Forelimb muscle (tissue), 1 donor: Measurements from ENCODE around the gene PRIMPOL. TPM values are rescaled to one million over a fixed set of nuclear protein-coding genes. Genes with fewer than 3 reads are reported as not detected.
"Not testable (repeated sequence)": the region's sequence is repeated elsewhere in the genome, so short reads cannot be mapped to it uniquely, and the experiment has no call there.

Source experiments
- DNase-seq: peaks from one replicate; pipeline ENCODE4 v3.0.0-alpha.2; 2013; ENCODE audit warnings: low read depth
- polyA plus RNA-seq: library from polyadenylated mRNA; unstranded; fragments of 120-200 nt; gene quantifications from one replicate; pipeline ENCODE4 v1.2.1, GENCODE V29; 2013; ENCODE audit not compliant: insufficient read length

PRIMPOL gene
- polyA plus RNA-seq, 1 donor = 31.6 TPM

GRCh38 chr4:184636897-184637296 lies 12.6 kb upstream of the PRIMPOL start:
- no peak for DNase-seq

- DNase-seq = no peak
Observed at GRCh38 chr4:184641022-184641421, 8.5 kb upstream of the PRIMPOL start.

DNA sequence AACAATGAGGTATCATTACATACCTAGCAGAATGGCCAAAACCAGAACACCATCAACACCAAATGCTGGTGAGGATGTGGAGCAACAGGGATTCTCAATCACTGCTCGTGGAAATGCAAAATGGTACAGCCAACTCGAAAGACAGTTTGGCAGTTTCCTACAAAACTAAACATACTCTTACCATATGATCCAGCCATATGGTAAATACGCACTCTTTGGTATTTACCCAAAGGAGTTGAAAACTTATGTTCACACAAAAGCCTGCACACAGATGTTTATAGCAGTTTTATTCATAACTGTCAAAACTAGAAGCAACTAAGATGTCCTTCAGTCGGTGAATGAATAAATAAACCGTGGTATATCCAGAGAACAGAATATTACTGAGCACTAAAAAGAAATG lies 8.1 kb upstream of the PRIMPOL start:
- no peak for DNase-seq

DNA sequence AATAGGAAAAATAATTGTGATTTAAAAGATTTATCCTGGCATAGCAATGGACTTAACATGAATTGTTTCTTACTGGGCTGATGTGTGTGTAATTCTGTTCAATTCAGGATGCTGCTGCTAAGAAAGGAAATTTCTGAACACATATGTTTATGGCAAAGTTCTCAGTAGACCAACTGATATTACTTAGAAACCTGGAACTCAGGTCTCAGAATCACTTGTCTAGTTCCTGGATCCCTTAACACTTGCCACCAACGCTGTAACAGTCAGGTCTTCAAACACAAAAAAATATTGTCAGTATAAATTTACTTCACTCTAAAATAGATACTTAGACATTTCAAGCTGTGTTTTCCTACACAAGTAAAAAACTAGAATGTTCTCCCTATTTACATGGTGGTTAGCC lies 5.8 kb upstream of the PRIMPOL start:
- DNase-seq = no peak

DNA sequence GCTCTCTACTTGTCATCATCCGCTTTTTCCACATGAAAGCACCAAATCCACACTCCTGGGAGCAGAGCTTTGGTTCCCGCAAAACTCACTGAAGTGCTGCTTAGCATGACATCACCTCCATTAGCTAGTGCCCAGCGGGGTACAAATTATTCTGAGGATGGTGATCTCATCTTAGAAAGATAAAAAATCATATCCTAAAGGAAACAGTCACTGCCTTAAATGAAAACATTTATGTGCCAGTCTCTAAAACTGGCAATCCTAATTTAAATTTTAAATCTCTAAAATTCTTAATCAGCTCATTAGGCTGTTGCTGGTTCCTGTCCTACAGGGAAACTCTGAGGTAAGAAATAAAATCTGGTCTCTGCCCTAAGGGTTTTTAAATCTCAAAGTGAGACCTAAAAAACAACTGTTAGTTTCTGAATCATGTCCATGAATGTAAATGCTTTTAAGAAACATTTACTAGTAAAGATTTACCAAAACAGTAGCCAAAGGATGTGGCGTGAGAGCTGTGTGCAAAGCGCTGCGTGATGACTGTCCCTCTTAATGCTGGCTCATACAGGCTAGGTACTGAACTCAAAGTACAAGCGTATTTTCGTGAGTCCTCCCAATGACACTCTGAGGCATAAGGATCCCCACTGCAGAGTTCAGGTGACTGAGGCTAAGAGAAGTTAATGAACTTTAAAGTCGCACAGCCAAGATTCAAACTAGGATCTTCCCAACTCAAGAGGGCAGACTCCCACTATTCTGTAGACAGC lies 4.8 kb upstream of the PRIMPOL start:
- DNase-seq = no peak

GRCh38 chr4:184645904-184646610 lies 3.5 kb upstream of the PRIMPOL start:
- no peak for DNase-seq

DNA sequence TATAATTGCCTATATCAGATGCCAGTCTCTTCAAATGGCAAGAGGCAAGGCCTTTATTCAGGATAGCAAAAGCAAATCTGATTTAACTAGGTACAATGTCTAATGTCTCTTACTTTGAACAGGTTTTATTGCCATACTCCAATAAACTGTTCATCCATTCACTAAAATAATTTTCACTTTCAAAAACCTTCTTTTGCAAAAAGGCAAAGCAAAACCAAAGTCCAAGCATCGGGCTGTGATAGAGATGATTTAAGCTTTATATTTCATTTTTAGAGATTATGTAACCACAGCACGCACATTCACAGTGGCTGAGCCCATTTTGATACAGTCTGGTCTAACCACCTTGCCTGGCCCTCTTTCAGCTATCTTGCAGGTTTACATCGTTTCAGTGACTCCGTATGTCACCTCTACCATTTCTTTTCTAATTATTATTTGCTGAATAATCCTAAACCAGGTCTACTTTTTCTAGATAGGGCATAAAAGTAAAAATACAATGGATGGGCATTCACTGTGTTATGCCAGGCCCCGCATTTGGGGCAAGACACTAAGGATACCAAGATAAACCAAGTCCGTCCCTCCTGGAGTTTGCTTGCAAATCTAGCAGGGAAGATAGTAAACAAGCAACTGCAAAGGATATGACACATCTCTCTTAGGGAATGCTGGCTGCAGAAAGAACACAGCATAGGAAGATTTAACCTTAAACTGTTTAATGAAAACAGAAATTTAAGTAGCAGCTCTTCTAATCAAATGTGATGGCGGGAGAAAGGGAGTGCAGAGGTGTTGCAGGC lies 2.1 kb upstream of the PRIMPOL start:
- no peak for DNase-seq

GRCh38 chr4:184648054-184648312 lies 1.6 kb upstream of the PRIMPOL start:
- DNase-seq = no peak

GRCh38 chr4:184648313-184649025 lies 1.1 kb upstream of the PRIMPOL start:
- DNase-seq = no peak

DNA sequence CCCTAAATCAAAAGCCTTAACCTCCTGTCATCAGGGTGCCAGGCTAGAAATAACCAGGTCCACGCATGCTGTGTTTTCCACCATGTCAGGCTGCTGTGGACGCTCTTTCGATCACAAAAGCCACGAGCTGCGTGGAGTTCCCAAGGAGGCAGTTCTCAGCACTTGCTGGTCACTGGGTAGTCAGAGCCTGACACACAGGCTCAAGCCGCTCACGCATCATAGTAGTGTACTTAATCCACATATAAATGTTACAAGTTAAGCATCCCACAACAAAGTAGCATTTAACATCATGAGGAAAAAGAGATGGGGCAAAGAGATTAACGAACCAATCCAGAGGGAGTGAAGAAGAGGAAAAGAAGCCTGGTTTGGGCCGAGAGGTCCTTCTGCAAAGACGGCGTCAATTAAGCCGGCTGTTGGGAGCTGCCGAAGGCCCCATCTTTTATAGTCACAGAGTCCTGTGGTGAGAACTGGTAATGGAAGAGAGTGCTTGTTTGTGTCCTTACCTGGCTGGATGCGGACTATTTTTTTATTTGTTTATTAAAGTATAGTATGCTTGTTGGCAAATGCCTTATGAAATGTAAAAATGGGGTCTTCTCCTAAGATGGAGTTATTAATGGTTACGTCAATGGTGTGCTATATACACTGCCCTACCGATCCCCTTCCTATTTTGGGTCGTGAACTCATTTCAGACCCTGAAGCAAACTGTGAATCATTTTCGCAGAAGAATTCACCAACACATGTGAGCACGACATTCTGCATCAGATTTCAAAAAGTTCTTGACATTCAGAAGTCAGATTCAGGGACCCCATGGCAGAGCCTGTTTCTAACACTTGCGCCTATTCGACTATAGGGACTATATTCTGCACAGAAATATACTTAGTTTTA lies 675 bp downstream of the PRIMPOL start:
- DNase-seq = no peak

DNA sequence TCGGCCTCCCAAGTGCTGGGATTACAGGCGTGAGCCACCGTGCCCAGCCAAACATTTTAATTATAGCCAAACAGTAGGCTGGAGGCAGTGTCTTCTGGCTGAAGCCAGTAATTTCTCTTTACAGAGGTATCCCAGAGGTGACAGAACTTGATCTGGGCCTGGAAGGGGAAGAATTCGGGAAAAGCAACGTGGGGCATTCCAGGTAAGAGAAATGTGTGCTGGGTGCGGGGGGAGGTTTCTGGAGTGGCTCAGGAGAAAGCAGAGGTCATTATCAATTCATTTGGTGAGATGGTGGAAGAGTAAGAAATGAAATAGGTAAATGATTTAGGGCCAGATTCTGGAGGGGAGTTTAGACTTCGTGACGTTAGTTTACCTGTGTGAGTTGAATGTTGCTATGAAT lies 2.4 kb downstream of the PRIMPOL start:
- DNase-seq = no peak

- not testable (repeated sequence) for DNase-seq
Observed at GRCh38 chr4:184652681-184653080, 3.1 kb downstream of the PRIMPOL start.

GRCh38 chr4:184653650-184654049 lies 4.1 kb downstream of the PRIMPOL start:
- DNase-seq = no peak

DNA sequence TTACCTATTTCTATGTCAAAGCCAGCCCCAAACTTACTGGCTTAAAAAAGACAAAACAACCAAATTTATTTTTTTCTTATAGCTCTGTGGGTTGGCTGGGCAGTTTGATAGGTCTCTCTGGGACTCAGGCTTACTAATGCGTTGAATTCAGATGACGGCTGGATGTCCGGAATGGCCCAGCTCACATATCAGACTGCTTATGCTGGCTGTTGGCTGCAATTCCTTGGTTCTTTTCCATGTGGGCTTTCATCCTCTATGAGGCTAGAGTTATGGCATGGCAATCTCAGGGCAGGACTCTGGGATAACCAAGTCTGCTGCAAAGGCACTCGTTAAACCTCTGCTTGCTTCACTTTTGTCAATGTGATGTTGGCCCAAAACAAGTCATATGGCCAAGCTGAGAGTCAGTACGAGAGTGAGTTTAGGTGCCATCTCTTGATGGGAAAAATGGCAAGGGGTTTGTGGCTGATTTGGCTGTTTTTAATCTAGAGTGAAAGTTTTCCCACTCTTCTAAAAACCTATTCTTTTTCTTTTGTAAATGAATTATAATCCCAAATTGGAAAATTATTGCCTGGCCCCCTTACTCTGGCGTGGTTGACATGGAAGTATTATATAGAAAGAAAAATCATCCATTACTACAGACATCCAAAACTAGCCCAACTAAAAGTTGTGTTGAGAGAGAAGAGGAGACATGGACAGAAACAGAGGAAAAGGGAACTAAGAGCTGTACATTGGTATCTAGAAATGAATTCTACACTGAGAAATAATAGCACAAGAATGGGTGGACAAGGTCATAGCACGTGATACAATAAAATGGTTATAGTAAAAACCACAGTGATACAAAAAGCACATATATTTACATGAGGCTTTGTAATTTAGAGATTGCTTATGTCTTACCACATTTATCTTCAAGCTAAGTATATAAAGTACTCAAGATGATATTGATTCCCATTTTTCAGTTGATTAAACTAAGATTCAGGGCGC lies 6.6 kb downstream of the PRIMPOL start:
- no peak for DNase-seq

DNA sequence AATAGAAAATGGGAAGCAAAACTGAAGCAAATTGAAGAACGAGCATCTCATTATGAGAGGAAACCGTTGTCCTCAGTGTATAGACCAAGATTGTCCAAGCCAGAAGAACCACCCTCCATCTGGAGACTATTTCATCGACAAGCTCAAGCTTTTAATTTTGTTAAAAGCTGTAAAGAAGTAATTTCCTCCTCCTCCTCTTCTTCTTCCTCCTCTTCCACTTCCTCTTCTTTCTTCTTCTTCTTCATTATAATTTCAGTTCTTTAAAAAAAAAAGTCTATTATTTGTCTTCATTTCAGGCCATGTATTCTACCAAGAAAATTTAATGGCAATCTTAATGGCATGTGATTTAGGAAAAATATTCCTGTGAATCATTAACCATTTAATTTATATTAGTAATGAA lies 7.6 kb downstream of the PRIMPOL start:
- DNase-seq = no peak

DNA sequence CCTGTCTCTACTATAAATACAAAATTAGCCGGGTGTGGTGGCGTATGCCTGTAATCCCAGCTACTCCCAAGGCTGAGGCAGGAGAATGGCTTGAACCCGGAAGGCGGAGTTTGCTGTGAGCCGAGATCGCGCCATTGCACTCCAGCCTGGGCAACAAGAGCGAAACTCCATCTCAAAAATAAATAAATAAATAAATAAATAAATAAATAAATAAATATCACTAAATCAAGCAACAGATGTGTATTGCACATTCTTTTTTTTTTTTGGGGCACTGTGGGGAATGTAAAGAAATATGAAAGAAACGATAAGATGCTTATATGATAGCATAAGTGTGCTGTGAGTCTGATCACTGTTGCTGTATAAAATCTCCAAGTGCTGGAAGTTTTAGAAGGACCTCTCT lies 8.3 kb downstream of the PRIMPOL start:
- not testable (repeated sequence) for DNase-seq

DNA sequence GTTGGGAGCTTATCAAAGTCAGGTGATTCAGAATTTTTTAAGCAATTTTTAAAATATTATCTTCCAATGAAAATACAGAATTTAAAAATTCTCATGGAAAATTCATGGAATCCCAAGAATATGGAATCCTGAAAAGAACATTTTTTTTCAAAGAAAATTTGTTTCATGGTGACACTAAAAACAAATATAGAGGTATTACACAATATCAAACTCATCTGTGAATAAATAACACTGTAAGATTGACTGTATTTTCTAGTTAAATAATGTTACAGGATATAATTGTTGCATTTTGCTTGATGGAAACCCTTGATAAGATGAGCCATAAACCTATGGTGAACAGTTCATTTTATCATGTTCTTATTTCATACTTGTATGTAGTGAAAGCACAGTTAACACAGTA lies 11.4 kb downstream of the PRIMPOL start:
- DNase-seq = no peak

DNA sequence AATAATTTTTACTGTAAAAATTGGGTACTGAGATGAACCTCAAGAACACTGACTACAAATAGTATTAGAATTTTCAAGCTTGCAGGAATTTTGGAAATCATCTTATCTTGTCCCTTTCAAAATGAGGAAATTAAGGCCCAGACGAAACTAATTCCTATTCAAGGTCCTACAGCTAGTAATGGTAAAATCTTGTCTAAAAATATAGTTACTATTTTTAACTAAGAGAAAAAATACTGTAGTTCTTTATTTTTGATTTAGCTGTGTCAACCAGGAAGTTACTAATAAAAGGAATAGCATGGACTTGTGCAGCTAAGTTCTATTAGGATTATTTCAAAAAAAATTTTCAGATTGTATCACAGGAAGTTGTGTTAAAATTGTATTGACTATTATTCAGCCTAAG lies 12.7 kb downstream of the PRIMPOL start:
- DNase-seq = no peak

DNA sequence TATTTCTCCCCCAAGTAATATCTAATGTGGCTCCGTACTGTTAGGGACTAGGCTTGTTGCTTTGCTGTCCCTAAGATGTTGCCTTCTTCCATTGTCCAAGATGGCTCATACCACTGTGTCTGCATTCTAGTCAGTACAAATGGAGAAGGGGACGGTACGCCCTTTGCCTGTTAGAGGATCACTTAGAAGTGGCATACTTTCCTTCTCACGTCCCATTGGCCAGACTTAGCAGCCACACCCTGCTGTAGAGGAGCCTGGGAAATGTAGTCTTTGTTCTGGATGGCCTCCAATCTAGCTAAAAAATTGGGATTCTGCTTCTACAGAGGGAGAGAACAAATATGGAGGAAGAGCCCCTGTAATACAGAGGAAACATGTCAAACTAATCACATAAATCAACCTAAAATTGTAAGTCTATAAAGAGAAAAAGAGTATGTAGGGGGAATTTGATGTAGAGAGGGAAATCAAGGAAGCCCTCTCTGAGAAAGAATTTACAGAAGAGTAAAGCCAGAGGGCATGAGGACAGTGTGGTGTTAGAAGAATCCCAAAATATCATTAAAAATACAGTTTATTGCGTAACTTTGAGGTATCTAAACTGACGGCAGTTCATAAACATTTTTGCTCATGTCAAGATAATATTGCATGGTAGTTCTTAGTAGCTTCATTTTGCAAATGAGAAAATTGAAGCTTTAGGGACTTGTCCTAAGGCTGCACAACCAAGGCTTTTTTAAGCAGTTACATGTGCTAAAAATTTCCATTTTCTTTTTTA lies 15.1 kb downstream of the PRIMPOL start:
- no peak for DNase-seq
